GM10248 (cell line): Measurements from ENCODE around the gene FRMD3.

Experiments used
- CTCF ChIA-PET: fragments of 300-600 bp; sonication (Branson Sonifier 250); formaldehyde crosslinking; extraction: SDS; loops from one replicate; lab custom pipeline; 2021; ENCODE audit warnings: antibody characterized with exemption; lab: Yijun Ruan, JAX
- POLR2A ChIA-PET: fragments of 350-650 bp; sonication (Branson Sonifier 250); formaldehyde crosslinking; extraction: SDS; loops from one replicate; lab custom pipeline; 2020; ENCODE audit warnings: antibody characterized with exemption; lab: Yijun Ruan, JAX
- DNase-seq: peaks from one replicate; pipeline ENCODE4 v3.0.0; 2012; ENCODE audit errors: extremely low spot score
- TF ChIP-seq, protein P1 (sequence below): IDR thresholded peaks from 2 replicates; pipeline ENCODE4 v1.5.1; 2012; ENCODE audit warnings: mild to moderate bottlenecking, low read depth; ENCODE audit errors: extremely low read depth, missing control alignments, control extremely low read depth

FRMD3 gene

DNA sequence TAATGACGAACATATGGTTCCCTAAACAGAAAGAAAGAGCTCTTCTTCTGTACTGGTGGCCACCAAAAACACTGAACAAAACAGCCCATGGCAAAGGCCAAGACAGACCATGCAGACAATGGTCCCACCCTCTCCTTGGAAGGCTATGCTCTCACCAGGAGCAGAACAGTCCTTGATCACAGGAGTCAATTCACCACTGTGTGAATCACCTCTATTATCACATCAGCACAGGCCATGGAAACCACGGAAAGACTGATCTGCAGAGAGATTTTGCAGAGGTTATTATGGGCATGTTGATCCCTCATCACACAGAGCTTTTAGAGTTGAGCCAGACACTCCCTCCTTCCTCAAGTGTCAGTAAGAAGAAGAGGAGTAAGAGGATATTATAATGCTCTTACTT lies 341.3 kb downstream of the FRMD3 start:
- no peak for DNase-seq
- TF ChIP-seq, protein P1, sequence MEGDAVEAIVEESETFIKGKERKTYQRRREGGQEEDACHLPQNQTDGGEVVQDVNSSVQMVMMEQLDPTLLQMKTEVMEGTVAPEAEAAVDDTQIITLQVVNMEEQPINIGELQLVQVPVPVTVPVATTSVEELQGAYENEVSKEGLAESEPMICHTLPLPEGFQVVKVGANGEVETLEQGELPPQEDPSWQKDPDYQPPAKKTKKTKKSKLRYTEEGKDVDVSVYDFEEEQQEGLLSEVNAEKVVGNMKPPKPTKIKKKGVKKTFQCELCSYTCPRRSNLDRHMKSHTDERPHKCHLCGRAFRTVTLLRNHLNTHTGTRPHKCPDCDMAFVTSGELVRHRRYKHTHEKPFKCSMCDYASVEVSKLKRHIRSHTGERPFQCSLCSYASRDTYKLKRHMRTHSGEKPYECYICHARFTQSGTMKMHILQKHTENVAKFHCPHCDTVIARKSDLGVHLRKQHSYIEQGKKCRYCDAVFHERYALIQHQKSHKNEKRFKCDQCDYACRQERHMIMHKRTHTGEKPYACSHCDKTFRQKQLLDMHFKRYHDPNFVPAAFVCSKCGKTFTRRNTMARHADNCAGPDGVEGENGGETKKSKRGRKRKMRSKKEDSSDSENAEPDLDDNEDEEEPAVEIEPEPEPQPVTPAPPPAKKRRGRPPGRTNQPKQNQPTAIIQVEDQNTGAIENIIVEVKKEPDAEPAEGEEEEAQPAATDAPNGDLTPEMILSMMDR: no peak
- ChIA-PET CTCF (interaction anchor here (0.8 to 1.4 kb wide), 2 partner anchors 11 to 42 kb away, joined by 3 to 4 read pairs; no protein-coding TSS in a partner anchor), POLR2A (no interaction called here)
